Esophagus muscularis mucosa (tissue), 3 donors: ENCODE measurements around the gene HLA-E.
"Not testable (repeated sequence)": the region's sequence is repeated elsewhere in the genome, so short reads cannot be mapped to it uniquely, and the experiment has no call there.

Source experiments
- POLR2A ChIP-seq: fragments of 450-650 bp; IDR thresholded peaks from one replicate; pipeline ENCODE4 v1.6.1; 2017; ENCODE audit warnings: antibody characterized with exemption, moderate library complexity, mild to moderate bottlenecking, low read depth
- POLR2AphosphoS5 ChIP-seq, 2 donors: sonication (generic); formaldehyde crosslinking; IDR thresholded peaks; one replicate each; pipeline ENCODE4 v1.6.1; 2017; ENCODE audit warnings: antibody characterized with exemption in 2 of 2
- TF ChIP-seq, protein P1 (sequence below), 3 experiments: fragments of 200-600 bp in 2 of 3; fragments of 450-650 bp in 1 of 3; sonication (generic) in 2 of 3; IDR thresholded peaks; one replicate each; pipeline ENCODE4 v1.5.1; 2017 to 2019; ENCODE audit warnings: antibody characterized with exemption in 3 of 3, mild to moderate bottlenecking in 2 of 3, moderate library complexity in 1 of 3

- not testable (repeated sequence) for TF ChIP-seq POLR2AphosphoS5 (IDR thresholded peaks at IDR 0.05); POLR2A
- TF ChIP-seq, protein P1, sequence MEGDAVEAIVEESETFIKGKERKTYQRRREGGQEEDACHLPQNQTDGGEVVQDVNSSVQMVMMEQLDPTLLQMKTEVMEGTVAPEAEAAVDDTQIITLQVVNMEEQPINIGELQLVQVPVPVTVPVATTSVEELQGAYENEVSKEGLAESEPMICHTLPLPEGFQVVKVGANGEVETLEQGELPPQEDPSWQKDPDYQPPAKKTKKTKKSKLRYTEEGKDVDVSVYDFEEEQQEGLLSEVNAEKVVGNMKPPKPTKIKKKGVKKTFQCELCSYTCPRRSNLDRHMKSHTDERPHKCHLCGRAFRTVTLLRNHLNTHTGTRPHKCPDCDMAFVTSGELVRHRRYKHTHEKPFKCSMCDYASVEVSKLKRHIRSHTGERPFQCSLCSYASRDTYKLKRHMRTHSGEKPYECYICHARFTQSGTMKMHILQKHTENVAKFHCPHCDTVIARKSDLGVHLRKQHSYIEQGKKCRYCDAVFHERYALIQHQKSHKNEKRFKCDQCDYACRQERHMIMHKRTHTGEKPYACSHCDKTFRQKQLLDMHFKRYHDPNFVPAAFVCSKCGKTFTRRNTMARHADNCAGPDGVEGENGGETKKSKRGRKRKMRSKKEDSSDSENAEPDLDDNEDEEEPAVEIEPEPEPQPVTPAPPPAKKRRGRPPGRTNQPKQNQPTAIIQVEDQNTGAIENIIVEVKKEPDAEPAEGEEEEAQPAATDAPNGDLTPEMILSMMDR (IDR thresholded peaks at IDR 0.05): not testable (repeated sequence)
Observed at GRCh38 chr6:30491291-30491953, 2.1 kb downstream of the HLA-E start.
